ENCODE data around the gene ZCCHC24.

DNA sequence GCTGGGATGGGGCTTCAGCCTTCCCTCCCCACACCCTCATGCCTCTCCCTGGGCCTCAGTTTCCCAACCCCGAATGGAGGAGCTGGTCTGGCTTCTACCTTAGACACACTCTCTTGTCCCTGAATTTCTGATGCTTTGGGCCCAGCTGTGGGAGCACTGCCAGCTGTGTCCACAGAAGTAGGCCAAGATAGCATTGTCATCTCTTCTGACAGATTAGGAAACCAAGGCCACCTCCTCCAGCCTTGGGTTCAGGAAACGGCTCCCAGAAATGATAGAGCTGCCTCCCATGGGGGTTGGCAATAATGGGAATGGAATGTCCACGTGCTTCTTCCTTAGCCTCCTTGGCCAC lies 96.8 kb downstream of the ZCCHC24 start:
- TF ChIP-seq, protein P1, sequence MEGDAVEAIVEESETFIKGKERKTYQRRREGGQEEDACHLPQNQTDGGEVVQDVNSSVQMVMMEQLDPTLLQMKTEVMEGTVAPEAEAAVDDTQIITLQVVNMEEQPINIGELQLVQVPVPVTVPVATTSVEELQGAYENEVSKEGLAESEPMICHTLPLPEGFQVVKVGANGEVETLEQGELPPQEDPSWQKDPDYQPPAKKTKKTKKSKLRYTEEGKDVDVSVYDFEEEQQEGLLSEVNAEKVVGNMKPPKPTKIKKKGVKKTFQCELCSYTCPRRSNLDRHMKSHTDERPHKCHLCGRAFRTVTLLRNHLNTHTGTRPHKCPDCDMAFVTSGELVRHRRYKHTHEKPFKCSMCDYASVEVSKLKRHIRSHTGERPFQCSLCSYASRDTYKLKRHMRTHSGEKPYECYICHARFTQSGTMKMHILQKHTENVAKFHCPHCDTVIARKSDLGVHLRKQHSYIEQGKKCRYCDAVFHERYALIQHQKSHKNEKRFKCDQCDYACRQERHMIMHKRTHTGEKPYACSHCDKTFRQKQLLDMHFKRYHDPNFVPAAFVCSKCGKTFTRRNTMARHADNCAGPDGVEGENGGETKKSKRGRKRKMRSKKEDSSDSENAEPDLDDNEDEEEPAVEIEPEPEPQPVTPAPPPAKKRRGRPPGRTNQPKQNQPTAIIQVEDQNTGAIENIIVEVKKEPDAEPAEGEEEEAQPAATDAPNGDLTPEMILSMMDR (conservative IDR thresholded peaks at IDR 0.05): no peak
- no peak for TF ChIP-seq ZFX (IDR thresholded peaks at IDR 0.05)
